H1 (cell line): Measurements from ENCODE around the gene RARB. TPM values are rescaled to one million over a fixed set of nuclear protein-coding genes. Genes with fewer than 3 reads are reported as not detected.

Experiments
- CTCF ChIA-PET: fragments of 300-600 bp; sonication (Branson Sonifier 250); formaldehyde crosslinking; loops from one replicate; lab custom pipeline; 2021; ENCODE audit not compliant: partially characterized antibody; lab: Charles Lee
- POLR2A ChIA-PET: fragments of 300-600 bp; sonication (Branson Sonifier 250); formaldehyde crosslinking; loops from one replicate; lab custom pipeline; 2021; ENCODE audit warnings: inconsistent platforms; ENCODE audit not compliant: partially characterized antibody; lab: Charles Lee
- DNase-seq, 2 experiments: peaks; one replicate each; pipeline versions ENCODE4 v3.0.0 to v3.0.0-alpha.2; 2010 to 2022; ENCODE audit warnings: low spot score in 2 of 2, low read depth in 1 of 2, mixed read lengths in 1 of 2
- FAIRE-seq: peaks from 2 replicates; lab custom pipeline; 2011; peaks lifted over from hg19 to GRCh38; lab: Jason Lieb, UNC
- H2AFZ ChIP-seq: 2 replicates; pipeline ENCODE4 v1.8.1; 2012; ENCODE audit warnings: low read length, inconsistent platforms
- H2AK5ac ChIP-seq: 2 replicates; pipeline ENCODE4 v1.6.1; 2013; ENCODE audit warnings: low read depth, low read length
- H2BK120ac ChIP-seq: replicated peaks from 2 replicates; pipeline ENCODE3; 2013; ENCODE audit warnings: low read depth, low read length, inconsistent platforms
- H2BK12ac ChIP-seq: 2 replicates; pipeline ENCODE4 v1.6.1; 2013; ENCODE audit warnings: low read depth, low read length
- H2BK15ac ChIP-seq: 2 replicates; pipeline ENCODE4 v1.6.1; 2013; ENCODE audit warnings: low read length
- H2BK20ac ChIP-seq: 2 replicates; pipeline ENCODE4 v1.6.1; 2013; ENCODE audit warnings: low read length
- H2BK5ac ChIP-seq: 2 replicates; pipeline ENCODE4 v1.6.1; 2013; ENCODE audit warnings: low read depth, low read length
- H3K14ac ChIP-seq: 2 replicates; pipeline ENCODE4 v1.6.1; 2013; ENCODE audit warnings: inconsistent platforms; ENCODE audit not compliant: insufficient read length
- H3K18ac ChIP-seq: 2 replicates; pipeline ENCODE4 v1.6.1; 2013; ENCODE audit warnings: low read length; ENCODE audit errors: extremely low read depth
- H3K23ac ChIP-seq: 2 replicates; pipeline ENCODE4 v1.6.1; 2013; ENCODE audit warnings: inconsistent platforms; ENCODE audit not compliant: insufficient read length
- H3K23me2 ChIP-seq: 2 replicates; pipeline ENCODE4 v1.6.1; 2013; ENCODE audit warnings: low read depth, low read length
- H3K27ac ChIP-seq: 2 replicates; pipeline ENCODE4 v1.6.1; 2011; ENCODE audit warnings: low read depth, low read length, inconsistent platforms
- H3K27me3 ChIP-seq, 4 experiments: replicated peaks in 1 of 4; 1 replicate in 1 of 4; 2 replicates in 3 of 4; pipeline versions ENCODE4 v1.6.1 to v1.8.1; 2011 to 2013; ENCODE audit warnings: low read length in 3 of 4, mild to moderate bottlenecking in 3 of 4, inconsistent platforms in 2 of 4, mixed read lengths in 2 of 4, moderate library complexity in 1 of 4; ENCODE audit not compliant: control insufficient read depth in 3 of 4, insufficient read depth in 3 of 4; ENCODE audit errors: extremely low read depth in 1 of 4
- H3K36me3 ChIP-seq, 4 experiments: 2 replicates each; pipeline versions ENCODE4 v1.6.1 to v1.8.1; 2011 to 2013; ENCODE audit warnings: mild to moderate bottlenecking in 4 of 4, low read length in 3 of 4, moderate library complexity in 2 of 4, control low read depth in 1 of 4, inconsistent platforms in 1 of 4; ENCODE audit not compliant: insufficient read depth in 4 of 4, control insufficient read depth in 2 of 4
- H3K4ac ChIP-seq: replicated peaks from 2 replicates; pipeline ENCODE3; 2013; ENCODE audit warnings: low read length, low read depth, mixed read lengths, inconsistent platforms; ENCODE audit not compliant: insufficient read length
- H3K4me1 ChIP-seq, 4 experiments: replicated peaks in 1 of 4; 1 replicate in 1 of 4; 2 replicates in 3 of 4; pipeline versions ENCODE4 v1.6.1 to v1.8.1; 2011 to 2013; ENCODE audit warnings: low read length in 3 of 4, inconsistent platforms in 2 of 4, mixed read lengths in 1 of 4; ENCODE audit not compliant: insufficient read depth in 4 of 4, control insufficient read depth in 3 of 4
- H3K4me2 ChIP-seq, 2 experiments: 2 replicates each; pipeline versions ENCODE4 v1.6.1 to v1.8.1; 2011 to 2013; ENCODE audit warnings: low read depth in 2 of 2, low read length in 2 of 2, control low read depth in 1 of 2, inconsistent platforms in 1 of 2, mild to moderate bottlenecking in 1 of 2; ENCODE audit not compliant: insufficient read depth in 1 of 2
- H3K4me3 ChIP-seq, 4 experiments: fragments of 200-600, 300-600 bp in 1 of 4; sonication (generic), shearing (Covaris generic), sonication (Bioruptor Twin) in 1 of 4; 2 replicates each; pipeline versions ENCODE4 v1.5.1 to v1.8.1; 2011 to 2016; ENCODE audit warnings: low read length in 4 of 4, low read depth in 3 of 4, control low read depth in 2 of 4, inconsistent platforms in 2 of 4, mild to moderate bottlenecking in 2 of 4, mixed read lengths in 1 of 4, moderate library complexity in 1 of 4; ENCODE audit not compliant: insufficient read depth in 2 of 4; ENCODE audit errors: extremely low read depth in 1 of 4
- H3K56ac ChIP-seq: replicated peaks from 2 replicates; pipeline ENCODE3; 2013; ENCODE audit warnings: low read depth, mild to moderate bottlenecking, mixed read lengths, low read length, inconsistent platforms; ENCODE audit not compliant: insufficient read length
- H3K79me1 ChIP-seq: 2 replicates; pipeline ENCODE4 v1.6.1; 2013; ENCODE audit warnings: low read depth, low read length, control low read depth
- H3K79me2 ChIP-seq, 2 experiments: 2 replicates each; pipeline versions ENCODE4 v1.6.1 to v1.8.1; 2012 to 2013; ENCODE audit warnings: low read length in 2 of 2, mild to moderate bottlenecking in 2 of 2, inconsistent platforms in 1 of 2; ENCODE audit not compliant: insufficient read depth in 2 of 2, control insufficient read depth in 1 of 2
- H3K9ac ChIP-seq, 4 experiments: replicated peaks in 1 of 4; 1 replicate in 1 of 4; 2 replicates in 3 of 4; pipeline versions ENCODE4 v1.6.1 to v1.8.1; 2011 to 2013; ENCODE audit warnings: low read depth in 3 of 4, low read length in 3 of 4, control low read depth in 2 of 4, mild to moderate bottlenecking in 2 of 4, moderate library complexity in 2 of 4, inconsistent platforms in 1 of 4; ENCODE audit errors: extremely low read depth in 1 of 4
- H3K9me3 ChIP-seq, 2 experiments: 2 replicates each; pipeline versions ENCODE4 v1.6.1 to v1.8.1; 2012 to 2013; ENCODE audit warnings: mild to moderate bottlenecking in 2 of 2, moderate library complexity in 2 of 2, control low read depth in 1 of 2, inconsistent platforms in 1 of 2, low read depth in 1 of 2, low read length in 1 of 2, mixed read lengths in 1 of 2; ENCODE audit not compliant: insufficient read depth in 2 of 2
- H4K20me1 ChIP-seq, 2 experiments: replicated peaks in 1 of 2; 2 replicates each; pipeline versions ENCODE3 to v1.8.1; 2011 to 2013; ENCODE audit warnings: inconsistent platforms in 2 of 2, low read length in 2 of 2, mild to moderate bottlenecking in 1 of 2; ENCODE audit not compliant: insufficient read depth in 2 of 2, control insufficient read depth in 1 of 2
- H4K5ac ChIP-seq: 2 replicates; pipeline ENCODE4 v1.6.1; 2013; ENCODE audit warnings: low read length, low read depth, mixed read lengths, inconsistent platforms; ENCODE audit not compliant: insufficient read length
- H4K8ac ChIP-seq: 2 replicates; pipeline ENCODE4 v1.8.0; 2013; ENCODE audit warnings: mild to moderate bottlenecking, moderate library complexity, low read length, inconsistent platforms; ENCODE audit not compliant: insufficient read depth; ENCODE audit errors: extremely low read depth
- H4K91ac ChIP-seq: replicated peaks from 2 replicates; pipeline ENCODE3; 2013; ENCODE audit warnings: low read length, mixed read lengths, inconsistent platforms; ENCODE audit not compliant: insufficient read length
- TCF12 ChIP-seq: IDR thresholded peaks from 2 replicates; pipeline ENCODE4 v1.6.1; 2011; ENCODE audit warnings: low read depth, mild to moderate bottlenecking, low read length
- WGBS, 2 experiments: shearing (Covaris generic) in 1 of 2; methylation state at CpG; one replicate each; pipeline versions ENCODE4 v1.1.6 to v1.1.7; 2013 to 2015; ENCODE audit warnings: low lambda C conversion rate in 2 of 2, mixed read lengths in 2 of 2, inconsistent platforms in 1 of 2, low coverage in 1 of 2, missing lambda C conversion rate in 1 of 2; ENCODE audit not compliant: insufficient replicate concordance in 2 of 2, insufficient coverage in 1 of 2, insufficient read length in 1 of 2; ENCODE audit errors: extremely low coverage in 1 of 2, missing lambda C conversion rate in 1 of 2; 5-methylcytosine and 5-hydroxymethylcytosine counted together
- polyA plus RNA-seq, 7 experiments: library from polyadenylated mRNA; depleted of rRNA in 3 of 7; stranded (reverse) in 5 of 7; unstranded in 2 of 7; fragments of >200 nt in 5 of 7; fragments of 200-250 nt in 2 of 7; gene quantifications; 1 replicate in 5 of 7; 2 replicates in 1 of 7; 4 replicates in 1 of 7; pipeline versions ENCODE4 v1.2.1 to v1.2.3, GENCODE V29; 2011 to 2013; ENCODE audit warnings: missing spikeins in 2 of 7, mixed read lengths in 2 of 7
- total RNA-seq: library from RNA; stranded (reverse); fragmentation: NEBNext Ultra II Directional; extraction: Animal tissue kit (Norgen Biotek cat#: 25700); gene quantifications from 2 replicates; pipeline ENCODE4 v1.2.1, GENCODE V29; 2021

RARB gene
- total and polyA plus RNA-seq, 2 of the 8 experiments (the other 6 are each of a cell fraction or from before 2014, with no cell fraction given) = 0.15 to 0.22 TPM

- H3K79me2 ChIP-seq = no peaks in the 10 kb centered on the region
- H3K27ac ChIP-seq = no peak overlapping the region
- no peak overlapping the region for H3K4me3 ChIP-seq
- H3K79me1 ChIP-seq = no peaks in the 10 kb centered on the region
- no peak overlapping the region for H3K18ac ChIP-seq
- no peak overlapping the region for H2AK5ac ChIP-seq
- CTCF ChIA-PET = interaction anchor here (1.5 to 1.7 kb wide), 2 partner anchors 9 to 501 kb away, joined by 3 read pairs; no protein-coding TSS in a partner anchor
- no peak for TF ChIP-seq TCF12
- no peak overlapping the region for H3K4me2 ChIP-seq
- H4K20me1 ChIP-seq = no peaks in the 10 kb centered on the region
- H3K36me3 ChIP-seq = peaks cover 0 to 2% (median 0%) of the 10 kb centered on the region in 4 experiments; a peak in 1 of 8 replicates
- FAIRE-seq = no peak
- H3K23me2 ChIP-seq = no peaks in the 10 kb centered on the region
- DNase-seq = no peak
- no peak overlapping the region for H4K91ac ChIP-seq
- H3K14ac ChIP-seq = no peak overlapping the region
- H2BK12ac ChIP-seq = no peak overlapping the region
- no peak overlapping the region for H3K4ac ChIP-seq
- no peaks in the 10 kb centered on the region for H3K4me1 ChIP-seq
- POLR2A ChIA-PET = no interaction called here
- peaks cover 5 to 6% of the 10 kb centered on the region in 2 experiments; a peak in 2 of 4 replicates for H3K9me3 ChIP-seq
- WGBS, 2 experiments = 95% methylated on average over 1 of the region's 1 CpG; no CpG with 5 or more reads in 1 of the 2 experiments
- H3K27me3 ChIP-seq = no peaks in the 10 kb centered on the region
- no peak overlapping the region for H2BK15ac ChIP-seq
- H3K23ac ChIP-seq = no peak overlapping the region
- no peak overlapping the region for H4K8ac ChIP-seq
- H3K56ac ChIP-seq = no peak overlapping the region
- no peak overlapping the region for H3K9ac ChIP-seq
- H4K5ac ChIP-seq = no peak overlapping the region
- no peak overlapping the region for H2BK5ac ChIP-seq
- H2AFZ ChIP-seq = no peak overlapping the region
- no peak overlapping the region for H2BK120ac ChIP-seq
- no peak overlapping the region for H2BK20ac ChIP-seq
These were observed 105.9 kb downstream of the RARB start for GRCh38 chr3:25534007-25534406.
